Nephron (organoid): ENCODE results near the gene MAD2L1BP.

Experiments used
- H3K27ac Mint-ChIP-seq, 3 experiments: 2 replicates each; pipeline ENCODE4 v1.8.0; 2020; ENCODE audit warnings: mixed read lengths in 3 of 3, mild to moderate bottlenecking in 2 of 3, moderate library complexity in 1 of 3
- H3K27me3 Mint-ChIP-seq: 2 replicates; pipeline ENCODE4 v1.8.0; 2021; ENCODE audit warnings: low read depth, mild to moderate bottlenecking, moderate library complexity, mixed read lengths
- H3K36me3 Mint-ChIP-seq: 2 replicates; pipeline ENCODE4 v1.8.0; 2020; ENCODE audit warnings: low read depth, mixed read lengths
- H3K4me1 Mint-ChIP-seq: 2 replicates; pipeline ENCODE4 v1.8.0; 2020; ENCODE audit warnings: mixed read lengths
- H3K4me3 Mint-ChIP-seq, 3 experiments: 2 replicates each; pipeline ENCODE4 v1.8.0; 2020; ENCODE audit warnings: mild to moderate bottlenecking in 3 of 3, mixed read lengths in 3 of 3, moderate library complexity in 2 of 3
- H3K9me3 Mint-ChIP-seq: 2 replicates; pipeline ENCODE4 v1.8.0; 2020; ENCODE audit warnings: mixed read lengths
- TF ChIP-seq, protein P1 (sequence below), 3 experiments: fragments of 200-600 bp; sonication (generic); IDR thresholded peaks; one replicate each; pipeline ENCODE4 v1.5.0; 2021; ENCODE audit warnings: antibody characterized with exemption in 3 of 3; ENCODE audit not compliant: unreplicated experiment in 3 of 3

MAD2L1BP gene

DNA sequence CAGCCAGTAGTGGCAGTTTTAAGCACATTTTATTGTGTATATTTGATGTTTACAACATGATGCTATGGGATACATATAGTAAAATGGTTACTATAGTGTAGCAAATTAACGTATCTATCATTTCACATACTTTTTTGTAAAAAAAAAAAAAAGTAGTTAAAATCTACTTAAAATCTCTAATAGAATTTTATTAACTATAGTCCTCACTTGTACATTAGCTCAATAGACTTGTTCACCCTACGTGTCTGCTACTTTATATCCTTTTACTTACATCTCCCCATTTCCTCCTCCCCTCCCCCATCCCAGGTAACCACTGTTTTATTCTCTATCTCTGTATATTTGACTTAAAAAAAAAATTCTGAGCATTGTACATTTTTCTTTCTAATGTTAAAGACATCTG is 29.6 kb upstream of the MAD2L1BP start:
- Mint-ChIP-seq H3K4me3 (no peak overlapping the region), H3K9me3 (no peaks in the 10 kb centered on the region), H3K36me3 (peaks cover 34% of the 10 kb centered on the region), H3K27ac (no peak overlapping the region), H3K4me1 (no peaks in the 10 kb centered on the region), H3K27me3 (no peaks in the 10 kb centered on the region)
- TF ChIP-seq, protein P1, sequence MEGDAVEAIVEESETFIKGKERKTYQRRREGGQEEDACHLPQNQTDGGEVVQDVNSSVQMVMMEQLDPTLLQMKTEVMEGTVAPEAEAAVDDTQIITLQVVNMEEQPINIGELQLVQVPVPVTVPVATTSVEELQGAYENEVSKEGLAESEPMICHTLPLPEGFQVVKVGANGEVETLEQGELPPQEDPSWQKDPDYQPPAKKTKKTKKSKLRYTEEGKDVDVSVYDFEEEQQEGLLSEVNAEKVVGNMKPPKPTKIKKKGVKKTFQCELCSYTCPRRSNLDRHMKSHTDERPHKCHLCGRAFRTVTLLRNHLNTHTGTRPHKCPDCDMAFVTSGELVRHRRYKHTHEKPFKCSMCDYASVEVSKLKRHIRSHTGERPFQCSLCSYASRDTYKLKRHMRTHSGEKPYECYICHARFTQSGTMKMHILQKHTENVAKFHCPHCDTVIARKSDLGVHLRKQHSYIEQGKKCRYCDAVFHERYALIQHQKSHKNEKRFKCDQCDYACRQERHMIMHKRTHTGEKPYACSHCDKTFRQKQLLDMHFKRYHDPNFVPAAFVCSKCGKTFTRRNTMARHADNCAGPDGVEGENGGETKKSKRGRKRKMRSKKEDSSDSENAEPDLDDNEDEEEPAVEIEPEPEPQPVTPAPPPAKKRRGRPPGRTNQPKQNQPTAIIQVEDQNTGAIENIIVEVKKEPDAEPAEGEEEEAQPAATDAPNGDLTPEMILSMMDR (IDR thresholded peaks at IDR 0.05; ENCODE audit: unreplicated experiment in 3 of 3): no peak

DNA sequence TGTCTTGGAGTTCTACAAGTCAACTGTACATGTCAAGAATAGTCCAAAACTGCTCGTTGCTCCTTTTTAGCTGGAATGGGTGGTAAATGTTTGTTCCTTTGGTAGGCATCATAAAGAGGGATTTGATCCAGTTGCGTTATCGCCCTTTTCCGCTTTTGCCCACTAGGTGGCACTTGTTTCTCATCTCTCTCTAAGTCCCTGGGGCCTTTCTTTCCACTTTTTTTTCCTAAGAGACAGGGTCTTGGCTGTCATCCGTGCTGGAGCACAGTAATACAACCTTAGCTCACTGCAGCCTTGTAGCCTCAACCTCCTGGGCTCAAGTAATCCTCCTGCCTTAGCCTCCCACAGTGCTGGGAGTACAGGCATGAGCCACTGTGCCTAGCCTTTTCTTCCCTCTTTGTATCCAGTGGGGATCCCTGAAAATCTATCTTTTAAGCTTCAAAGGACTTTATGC is 27.3 kb upstream of the MAD2L1BP start:
- no peaks in the 10 kb centered on the region for H3K27me3 Mint-ChIP-seq
- H3K27ac Mint-ChIP-seq: no peak overlapping the region
- H3K4me3 Mint-ChIP-seq: no peak overlapping the region
- TF ChIP-seq, protein P1 (IDR thresholded peaks at IDR 0.05; ENCODE audit: unreplicated experiment in 3 of 3): peak; percentile 87 to 89 (median 87)
- H3K9me3 Mint-ChIP-seq: no peaks in the 10 kb centered on the region
- no peaks in the 10 kb centered on the region for H3K4me1 Mint-ChIP-seq
- peaks cover 30% of the 10 kb centered on the region for H3K36me3 Mint-ChIP-seq

DNA sequence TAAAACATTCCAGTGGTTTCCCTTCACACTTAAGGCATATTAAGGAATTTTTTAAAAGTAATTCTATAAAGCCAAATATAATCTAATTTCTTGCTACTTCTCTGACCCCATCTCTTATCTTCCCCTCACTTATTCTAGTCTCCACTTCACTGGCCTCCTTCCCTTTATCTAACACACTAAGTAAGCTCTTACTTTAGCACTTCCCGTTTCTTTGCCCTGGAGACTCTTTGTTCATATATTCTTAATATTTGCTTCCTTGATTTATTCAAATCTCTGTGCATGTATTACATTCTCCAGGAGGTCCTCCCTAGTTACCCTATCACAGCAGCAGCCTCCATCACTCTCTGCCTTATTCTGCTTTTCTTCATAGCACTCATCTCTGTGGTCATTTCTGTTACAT is 26.8 kb upstream of the MAD2L1BP start:
- Mint-ChIP-seq H3K9me3 (no peaks in the 10 kb centered on the region), H3K27ac (no peak overlapping the region), H3K36me3 (peaks cover 31% of the 10 kb centered on the region)

DNA sequence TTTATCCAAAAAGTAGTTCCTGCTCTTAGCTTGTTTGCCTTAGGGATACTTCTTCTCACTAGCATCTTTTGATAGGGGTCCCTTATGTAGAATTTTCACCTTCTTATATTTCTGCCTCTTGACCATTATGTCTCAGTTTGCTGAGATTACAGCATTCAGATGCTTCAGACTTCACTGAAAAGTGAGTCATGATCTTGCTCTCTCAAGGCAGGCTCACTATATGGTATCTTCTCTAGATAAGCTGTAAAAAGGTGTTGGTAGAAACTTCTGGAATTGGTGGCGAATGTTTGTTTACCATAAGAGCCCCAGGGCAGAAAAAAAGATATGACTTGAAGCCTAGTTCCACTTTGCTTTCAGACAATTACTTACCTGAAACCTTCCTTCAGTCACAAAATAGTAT is 26.2 kb upstream of the MAD2L1BP start:
- no peaks in the 10 kb centered on the region for H3K4me1 Mint-ChIP-seq
- no peaks in the 10 kb centered on the region for H3K9me3 Mint-ChIP-seq
- peaks cover 31% of the 10 kb centered on the region for H3K36me3 Mint-ChIP-seq
- H3K27ac Mint-ChIP-seq: no peak overlapping the region
- TF ChIP-seq, protein P1 (IDR thresholded peaks at IDR 0.05; ENCODE audit: unreplicated experiment in 3 of 3): no peak
- H3K4me3 Mint-ChIP-seq: no peak overlapping the region
- no peaks in the 10 kb centered on the region for H3K27me3 Mint-ChIP-seq

More for the DNA sequence above, 26.8 kb upstream of the MAD2L1BP start:
- no peak overlapping the region for H3K4me3 Mint-ChIP-seq
- TF ChIP-seq, protein P1 (IDR thresholded peaks at IDR 0.05; ENCODE audit: unreplicated experiment in 3 of 3): no peak
- H3K4me1 Mint-ChIP-seq: no peaks in the 10 kb centered on the region
- no peaks in the 10 kb centered on the region for H3K27me3 Mint-ChIP-seq

DNA sequence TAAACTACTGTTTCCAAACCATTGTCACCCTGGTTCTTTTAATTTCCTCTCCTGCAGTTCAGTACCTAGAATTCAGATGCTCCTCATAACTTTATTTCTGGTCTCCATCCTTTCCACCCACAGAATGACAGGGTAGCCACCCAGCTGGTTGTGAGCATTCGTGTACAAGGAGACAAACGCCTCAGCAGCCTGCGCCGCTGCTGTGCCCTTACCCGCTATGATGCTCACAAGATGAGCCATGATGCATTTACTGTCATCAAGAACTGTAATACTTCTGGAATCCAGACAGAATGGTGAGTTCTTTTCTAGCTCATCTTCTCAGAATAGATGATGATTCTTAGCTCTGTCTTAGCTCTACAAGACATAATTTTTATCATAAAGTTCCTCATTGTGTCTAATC is 25.2 kb upstream of the MAD2L1BP start:
- no peaks in the 10 kb centered on the region for H3K9me3 Mint-ChIP-seq
- no peaks in the 10 kb centered on the region for H3K27me3 Mint-ChIP-seq
- peaks cover 25% of the 10 kb centered on the region for H3K36me3 Mint-ChIP-seq
- TF ChIP-seq, protein P1 (IDR thresholded peaks at IDR 0.05; ENCODE audit: unreplicated experiment in 3 of 3): no peak
- no peak overlapping the region for H3K4me3 Mint-ChIP-seq
- H3K27ac Mint-ChIP-seq: no peak overlapping the region
- H3K4me1 Mint-ChIP-seq: no peaks in the 10 kb centered on the region

DNA sequence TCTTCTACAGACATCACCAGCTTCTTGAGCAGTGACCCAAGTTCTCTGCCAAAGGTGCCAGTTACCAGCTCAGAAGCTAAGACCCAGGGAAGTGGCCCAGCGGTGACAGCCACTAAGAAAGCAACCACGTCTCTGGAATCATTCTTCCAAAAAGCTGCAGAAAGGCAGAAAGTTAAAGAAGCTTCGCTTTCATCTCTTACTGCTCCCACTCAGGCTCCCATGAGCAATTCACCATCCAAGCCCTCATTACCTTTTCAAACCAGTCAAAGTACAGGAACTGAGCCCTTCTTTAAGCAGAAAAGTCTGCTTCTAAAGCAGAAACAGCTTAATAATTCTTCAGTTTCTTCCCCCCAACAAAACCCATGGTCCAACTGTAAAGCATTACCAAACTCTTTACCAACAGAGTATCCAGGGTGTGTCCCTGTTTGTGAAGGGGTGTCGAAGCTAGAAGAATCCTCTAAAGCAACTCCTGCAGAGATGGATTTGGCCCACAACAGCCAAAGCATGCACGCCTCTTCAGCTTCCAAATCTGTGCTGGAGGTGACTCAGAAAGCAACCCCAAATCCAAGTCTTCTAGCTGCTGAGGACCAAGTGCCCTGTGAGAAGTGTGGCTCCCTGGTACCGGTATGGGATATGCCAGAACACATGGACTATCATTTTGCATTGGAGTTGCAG is 21.8 kb upstream of the MAD2L1BP start:
- Mint-ChIP-seq H3K9me3 (no peaks in the 10 kb centered on the region), H3K4me1 (no peaks in the 10 kb centered on the region), H3K27me3 (no peaks in the 10 kb centered on the region), H3K27ac (no peak overlapping the region), H3K36me3 (peaks cover 16% of the 10 kb centered on the region), H3K4me3 (no peak overlapping the region)
- TF ChIP-seq, protein P1 (IDR thresholded peaks at IDR 0.05; ENCODE audit: unreplicated experiment in 3 of 3): no peak
